ENCODE measurements around the gene MSRB2.

MSRB2 gene

DNA sequence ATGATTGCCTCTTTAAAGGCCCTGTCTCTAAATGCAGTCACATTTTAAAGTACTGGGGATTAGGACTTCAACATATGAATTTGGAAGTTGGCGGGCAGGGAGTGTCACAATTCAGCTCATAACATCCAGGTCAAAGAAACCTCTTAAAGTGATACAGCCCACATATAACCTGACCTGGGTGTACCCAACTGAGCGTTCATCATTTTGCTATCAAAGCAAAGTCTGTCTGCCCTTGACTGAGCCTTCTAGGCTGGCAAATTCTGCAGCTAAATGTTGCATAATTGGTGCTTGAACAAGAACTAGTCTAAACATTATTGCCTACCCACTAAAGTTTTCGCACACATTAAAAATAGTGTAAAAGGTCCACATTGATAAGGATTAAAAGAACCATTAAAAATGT, 3.7 kb downstream of the MSRB2 start:
- no peak for TF ChIP-seq CTCF (IDR thresholded peaks at IDR 0.05)
- H3K4me1 ChIP-seq (ENCODE audit: control insufficient read depth in 1 of 2, insufficient read depth in 1 of 2, low read depth in 1 of 2, low read length in 1 of 2): peaks cover 42 to 46% of the 10 kb centered on the region in 2 experiments
- no peaks in the 10 kb centered on the region for H3K9me3 ChIP-seq
- H3K27ac ChIP-seq: peak overlapping the region; percentile 81
- H3K27me3 ChIP-seq: no peaks in the 10 kb centered on the region
- peaks cover 5% of the 10 kb centered on the region for H3K36me3 ChIP-seq
- no peak overlapping the region for H3K4me3 ChIP-seq (ENCODE audit: low read depth in 1 of 2, low read length in 1 of 2)

- no peak for TF ChIP-seq CTCF (IDR thresholded peaks at IDR 0.05)
- Histone ChIP-seq H3K27ac (peak overlapping the region; percentile 81), H3K4me3 (ENCODE audit: low read depth in 1 of 2, low read length in 1 of 2) (no peak overlapping the region), H3K36me3 (peaks cover 12% of the 10 kb centered on the region), H3K4me1 (ENCODE audit: control insufficient read depth in 1 of 2, insufficient read depth in 1 of 2, low read depth in 1 of 2, low read length in 1 of 2) (peaks cover 42 to 46% of the 10 kb centered on the region in 2 experiments), H3K9me3 (no peaks in the 10 kb centered on the region), H3K27me3 (no peaks in the 10 kb centered on the region)
Observed at GRCh38 chr10:23099816-23100215, 4.4 kb downstream of the MSRB2 start.

DNA sequence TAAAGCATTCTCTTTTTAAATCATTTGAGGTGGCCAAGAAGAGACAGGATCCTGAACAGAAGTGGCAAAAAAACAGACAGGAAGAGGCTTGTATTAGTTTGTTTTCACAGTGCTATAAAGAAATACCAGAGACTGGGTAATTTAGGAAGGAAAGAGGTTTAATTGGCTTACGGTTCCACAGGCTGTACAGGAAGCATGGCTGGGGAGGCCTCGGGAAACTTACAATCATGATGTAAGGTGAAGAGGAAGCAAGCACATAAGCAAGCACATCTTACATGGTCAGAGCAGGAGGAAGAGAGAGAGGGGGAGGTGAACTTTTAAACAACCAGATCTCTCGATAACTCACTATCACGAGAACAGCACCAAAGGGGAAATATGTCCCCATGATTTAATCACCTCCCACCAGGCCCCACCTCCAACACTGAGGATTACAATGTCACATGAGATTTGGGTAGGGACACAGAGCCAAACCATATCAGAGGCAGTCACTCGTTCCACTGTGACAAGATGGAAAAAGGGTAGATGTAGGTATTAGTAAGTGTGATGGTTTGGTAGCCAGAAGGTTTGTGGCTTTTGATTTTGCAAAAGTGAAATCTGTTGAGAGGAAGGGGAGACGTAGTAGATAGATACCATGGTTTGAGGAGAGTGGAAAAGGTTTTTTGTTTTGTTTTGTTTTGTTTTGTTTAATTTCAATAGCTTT, 5.1 kb downstream of the MSRB2 start:
- Histone ChIP-seq H3K27me3 (no peaks in the 10 kb centered on the region), H3K4me1 (ENCODE audit: control insufficient read depth in 1 of 2, insufficient read depth in 1 of 2, low read depth in 1 of 2, low read length in 1 of 2) (peaks cover 42 to 46% of the 10 kb centered on the region in 2 experiments), H3K9me3 (no peaks in the 10 kb centered on the region), H3K36me3 (peaks cover 19% of the 10 kb centered on the region), H3K4me3 (ENCODE audit: low read depth in 1 of 2, low read length in 1 of 2) (peak overlapping the region in 1 of 2 experiments; percentile 9), H3K27ac (peak overlapping the region; percentile 81)
- TF ChIP-seq CTCF (IDR thresholded peaks at IDR 0.05): no peak

DNA sequence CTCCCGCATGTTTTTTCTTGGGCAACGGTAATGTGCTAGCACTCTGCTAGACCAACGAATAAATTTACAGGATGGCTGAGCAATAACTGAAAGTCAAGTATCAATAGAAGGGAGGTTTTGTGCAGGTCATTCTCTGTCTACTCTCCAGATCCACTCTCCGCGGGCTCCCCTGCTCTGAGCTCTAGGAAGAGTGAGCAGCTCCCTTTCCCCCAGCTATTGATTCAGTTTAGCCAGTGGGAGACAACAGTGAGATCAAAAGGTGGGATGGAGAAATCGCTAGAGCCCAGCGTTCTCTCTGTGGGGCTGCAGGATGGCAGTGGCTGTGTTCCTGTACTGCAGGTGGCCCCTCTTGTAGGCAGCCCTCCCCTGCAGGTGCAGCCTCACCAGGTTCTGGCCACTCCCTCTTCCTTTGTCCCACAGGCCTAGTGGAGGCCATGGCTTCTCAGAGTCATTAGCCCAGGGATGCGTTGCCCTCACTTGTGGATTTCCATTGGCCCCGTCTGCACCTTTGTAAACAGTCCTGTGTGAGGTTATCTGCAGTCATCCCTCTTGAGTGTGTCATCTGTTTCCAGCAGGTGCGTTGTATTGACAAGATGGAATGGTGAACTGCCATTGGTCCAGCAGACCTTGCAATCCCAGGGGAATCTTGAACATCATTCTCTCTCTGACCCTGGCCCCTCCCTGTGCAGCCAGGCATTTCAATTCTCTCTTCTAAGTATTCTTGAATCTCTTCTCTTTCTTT, 11.1 kb downstream of the MSRB2 start:
- no peaks in the 10 kb centered on the region for H3K9me3 ChIP-seq
- H3K4me1 ChIP-seq (ENCODE audit: control insufficient read depth in 1 of 2, insufficient read depth in 1 of 2, low read depth in 1 of 2, low read length in 1 of 2): peaks cover 0 to 5% of the 10 kb centered on the region in 2 experiments
- no peak overlapping the region for H3K27ac ChIP-seq
- H3K27me3 ChIP-seq: no peaks in the 10 kb centered on the region
- TF ChIP-seq CTCF (IDR thresholded peaks at IDR 0.05): no peak
- H3K4me3 ChIP-seq (ENCODE audit: low read depth in 1 of 2, low read length in 1 of 2): no peak overlapping the region
- H3K36me3 ChIP-seq: peaks cover 63% of the 10 kb centered on the region

GRCh38 chr10:23110722-23111516, 15.5 kb downstream of the MSRB2 start:
- H3K27me3 ChIP-seq: no peaks in the 10 kb centered on the region
- peaks cover 51% of the 10 kb centered on the region for H3K36me3 ChIP-seq
- peaks cover 21 to 22% of the 10 kb centered on the region in 2 experiments for H3K4me1 ChIP-seq (ENCODE audit: control insufficient read depth in 1 of 2, insufficient read depth in 1 of 2, low read depth in 1 of 2, low read length in 1 of 2)

More at GRCh38 chr10:23110722-23111516, 15.5 kb downstream of the MSRB2 start:
- TF ChIP-seq CTCF (IDR thresholded peaks at IDR 0.05): no peak
- no peaks in the 10 kb centered on the region for H3K9me3 ChIP-seq
- H3K27ac ChIP-seq: no peak overlapping the region
- H3K4me3 ChIP-seq (ENCODE audit: low read depth in 1 of 2, low read length in 1 of 2): no peak overlapping the region
